Activated naive CD4-positive, alpha-beta T cell treated with Interleukin-2 at 50 U/mL for 16 hours (primary cell): ENCODE data around the gene PKIG.
"Not testable (repeated sequence)": the region's sequence is repeated elsewhere in the genome, so short reads cannot be mapped to it uniquely, and the experiment has no call there.

Experiments used
- DNase-seq: peaks from one replicate; pipeline ENCODE4 v3.0.0-alpha.2; 2020

The PKIG gene

DNA sequence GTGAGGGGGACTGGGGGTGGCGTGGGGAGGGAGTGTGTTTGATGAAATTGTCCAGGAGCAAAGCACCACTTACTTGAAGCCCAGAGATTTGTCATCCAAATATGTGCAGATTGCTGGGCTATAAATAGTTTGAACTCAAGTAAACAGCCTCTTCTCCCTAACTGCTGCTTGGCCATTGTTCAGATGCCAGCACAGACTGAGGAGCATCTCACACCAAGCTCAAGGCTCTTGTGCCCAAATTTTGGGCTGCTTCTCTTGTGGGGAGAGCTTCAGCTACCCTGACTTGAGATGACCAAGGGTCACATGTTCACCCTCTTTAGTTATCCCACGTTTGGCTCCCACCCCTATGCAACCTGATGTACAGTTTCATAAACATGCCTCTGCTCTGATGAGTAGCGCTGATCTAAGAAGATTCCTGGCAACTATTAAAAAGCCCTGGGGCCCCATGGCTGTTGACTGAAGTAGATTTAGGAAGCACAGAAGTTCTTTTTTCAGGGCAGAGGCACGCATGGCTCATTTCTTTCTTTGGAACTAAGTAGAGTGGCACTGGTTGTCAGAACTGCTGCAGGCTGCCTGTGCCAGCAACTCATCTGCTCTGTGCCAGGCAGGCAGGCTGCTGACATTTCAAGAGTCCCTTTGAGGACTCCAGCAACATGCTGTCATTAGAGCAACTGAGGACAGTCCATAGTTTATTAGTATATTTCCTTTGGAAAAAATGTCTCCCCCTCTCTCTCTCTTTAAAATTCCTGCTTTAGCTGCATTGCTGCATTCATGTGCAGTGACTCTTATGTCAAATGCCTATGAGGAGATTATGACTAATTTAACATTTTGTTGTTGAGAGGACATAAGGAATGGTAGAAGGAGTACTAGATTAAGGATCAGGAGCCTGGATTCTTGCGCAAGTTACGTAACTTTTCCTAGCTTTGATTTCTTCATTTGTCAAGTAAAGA, 9.6 kb upstream of the PKIG start:
- no peak for DNase-seq

GRCh38 chr20:44573501-44573869, 8.9 kb upstream of the PKIG start:
- DNase-seq, result no peak

DNA sequence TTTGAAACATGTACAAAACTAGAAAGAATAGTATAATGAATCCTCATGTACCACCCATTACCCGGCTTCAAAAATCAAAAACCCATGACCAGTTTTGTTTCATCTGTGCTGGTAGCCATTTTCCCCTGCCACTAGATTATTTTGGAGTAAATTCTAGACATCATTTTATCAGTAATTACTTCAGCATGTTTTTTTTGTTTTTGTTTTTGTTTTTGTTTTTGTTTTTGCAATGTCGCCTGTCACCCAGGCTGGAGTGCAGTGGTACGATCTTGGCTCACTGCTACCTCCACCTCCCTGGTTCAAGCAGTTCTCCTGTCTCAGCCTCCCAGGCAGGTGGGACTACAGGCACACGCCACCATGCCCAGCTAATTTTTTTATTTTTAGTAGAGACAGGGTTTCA, 8.0 kb upstream of the PKIG start:
- no peak for DNase-seq

DNA sequence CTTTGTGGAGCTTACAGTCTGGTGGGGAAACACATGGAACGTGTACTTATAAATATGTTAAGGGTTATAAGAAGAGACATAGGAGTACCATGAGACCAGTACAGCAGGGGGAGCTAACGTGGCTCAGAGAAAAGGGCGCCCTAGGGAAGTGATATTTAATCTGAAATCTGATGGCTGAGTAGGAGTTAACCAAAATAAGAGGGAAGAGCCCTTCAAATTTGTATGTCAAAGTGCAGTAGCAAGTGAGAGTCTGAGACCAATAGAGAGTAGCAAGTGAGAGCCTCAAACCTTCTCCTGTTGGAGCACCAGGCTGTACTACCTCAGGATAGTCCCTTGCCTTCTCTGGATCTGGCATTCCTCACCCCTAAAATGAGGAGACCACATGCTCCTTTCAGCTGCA, 6.1 kb upstream of the PKIG start:
- no peak for DNase-seq

DNA sequence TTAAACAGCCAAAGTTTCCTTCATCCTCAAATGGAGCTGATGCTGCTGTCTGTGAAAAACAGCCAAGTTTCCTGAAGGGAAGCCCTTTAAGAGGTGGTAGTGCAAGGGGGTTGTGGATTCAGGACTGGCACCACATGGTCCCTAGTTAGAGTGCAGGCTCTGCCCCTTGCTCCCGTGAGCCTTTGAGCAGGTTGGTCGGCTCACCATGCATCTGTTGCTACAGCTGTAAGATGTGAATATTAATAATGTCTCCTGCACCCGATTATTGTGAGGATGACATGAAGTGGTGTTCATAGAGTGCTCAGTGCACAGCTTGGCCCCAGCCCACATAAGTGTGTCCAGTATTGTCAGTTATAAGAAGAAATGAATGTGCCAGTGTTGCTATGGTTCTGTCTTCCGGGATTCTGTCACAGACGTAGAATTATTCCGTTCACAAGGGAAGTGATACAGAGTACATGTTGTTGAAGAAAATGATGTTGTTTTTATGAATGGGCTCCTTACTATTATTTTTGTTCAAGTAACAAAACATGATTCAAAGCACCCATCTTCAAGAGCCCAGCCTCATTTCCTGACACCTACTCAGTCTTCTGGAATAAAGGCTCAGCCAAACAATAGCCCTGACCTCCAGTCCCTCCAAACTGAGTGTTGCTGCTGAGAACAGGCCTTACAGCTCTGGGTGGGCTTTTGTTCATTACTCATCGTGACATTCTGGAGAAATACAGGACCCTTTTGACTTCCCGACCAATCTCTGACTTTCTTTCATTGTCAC, 2.9 kb upstream of the PKIG start:
- DNase-seq, result no peak

GRCh38 chr20:44580581-44581268, 1.7 kb upstream of the PKIG start:
- DNase-seq, result no peak

DNA sequence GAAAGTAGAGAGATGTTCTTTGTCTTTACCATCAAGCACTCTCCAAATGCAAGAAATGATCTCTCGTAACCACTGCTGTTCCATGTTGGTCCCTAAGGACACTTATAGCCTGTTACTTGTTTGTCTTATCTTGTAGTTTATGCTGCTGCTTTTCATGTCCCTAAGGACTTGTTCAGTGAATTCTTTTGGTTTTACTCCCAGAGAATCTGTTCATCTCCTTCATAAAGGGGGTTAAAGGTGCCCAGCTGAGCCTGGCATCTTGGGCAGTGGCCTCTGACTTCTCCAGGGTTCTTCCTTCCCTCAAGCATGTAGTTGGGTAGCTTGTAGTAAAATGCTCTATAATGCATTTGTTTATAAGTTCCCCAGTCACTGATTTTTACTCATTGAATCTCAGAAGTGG, 864 bp upstream of the PKIG start:
- DNase-seq, result no peak

- no peak for DNase-seq
Observed at GRCh38 chr20:44583157-44583556, 778 bp downstream of the PKIG start.

DNA sequence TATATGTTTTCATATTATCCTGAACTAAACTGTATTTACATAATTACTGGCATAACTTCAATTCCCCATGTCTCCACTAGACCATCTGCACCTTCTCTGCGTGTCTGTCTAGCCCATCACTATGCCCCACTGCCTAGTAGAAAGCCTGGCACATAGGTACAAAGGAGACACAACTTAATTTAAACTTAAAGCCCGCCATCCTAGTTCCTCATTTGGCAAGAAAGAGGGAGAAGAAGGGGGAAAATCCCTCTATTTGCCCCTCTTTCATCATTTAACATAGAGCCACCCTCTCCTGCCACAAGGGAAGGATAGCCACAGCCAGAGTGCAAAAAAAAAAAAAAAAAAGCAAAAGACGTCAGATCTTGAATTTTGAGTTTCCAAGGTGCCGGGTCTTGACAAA, 1.8 kb downstream of the PKIG start:
- no peak for DNase-seq

DNA sequence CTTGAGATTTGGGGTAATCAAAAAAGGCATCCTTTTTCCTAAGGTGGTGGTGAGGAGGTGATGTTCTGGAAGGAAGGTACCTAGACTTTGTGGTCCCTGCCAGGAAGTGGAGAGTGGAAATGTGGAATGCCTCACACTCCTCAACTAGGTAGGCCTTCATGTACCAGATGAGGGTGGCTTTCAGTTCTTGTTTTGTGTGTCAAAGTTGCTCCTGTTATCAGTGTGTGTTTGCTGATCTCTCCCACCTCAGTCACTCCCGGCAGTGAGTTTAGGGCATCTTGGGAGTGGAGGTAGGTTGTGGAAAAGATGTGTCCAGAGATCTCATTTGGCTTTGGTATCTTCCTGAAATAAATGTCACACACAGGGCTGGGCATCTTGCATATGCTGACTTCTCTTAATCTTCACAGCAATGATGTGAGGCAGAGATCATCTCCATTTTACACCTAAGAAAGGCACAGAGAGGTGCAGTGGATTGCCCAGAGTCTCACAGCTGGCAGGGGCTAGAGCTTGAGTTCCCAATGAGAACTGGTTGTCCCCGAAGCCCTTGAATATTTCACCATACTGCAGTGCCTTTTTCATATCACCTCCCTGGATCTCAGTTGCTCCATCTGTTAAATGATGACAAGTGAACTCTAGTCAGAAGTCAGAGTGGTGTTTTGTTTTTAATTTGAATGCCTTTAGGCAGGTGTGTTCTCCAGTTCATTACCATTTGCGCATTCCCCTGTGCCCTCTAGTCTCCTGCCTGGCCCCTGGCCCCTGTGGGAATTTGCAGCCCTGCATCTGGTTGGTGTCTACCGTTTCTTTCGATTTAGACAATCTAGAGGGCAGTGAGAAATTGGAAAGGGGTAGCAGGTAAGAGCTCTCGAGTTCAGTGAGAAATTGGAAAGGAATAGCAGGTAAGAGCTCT, 2.9 kb downstream of the PKIG start:
- no peak for DNase-seq

DNA sequence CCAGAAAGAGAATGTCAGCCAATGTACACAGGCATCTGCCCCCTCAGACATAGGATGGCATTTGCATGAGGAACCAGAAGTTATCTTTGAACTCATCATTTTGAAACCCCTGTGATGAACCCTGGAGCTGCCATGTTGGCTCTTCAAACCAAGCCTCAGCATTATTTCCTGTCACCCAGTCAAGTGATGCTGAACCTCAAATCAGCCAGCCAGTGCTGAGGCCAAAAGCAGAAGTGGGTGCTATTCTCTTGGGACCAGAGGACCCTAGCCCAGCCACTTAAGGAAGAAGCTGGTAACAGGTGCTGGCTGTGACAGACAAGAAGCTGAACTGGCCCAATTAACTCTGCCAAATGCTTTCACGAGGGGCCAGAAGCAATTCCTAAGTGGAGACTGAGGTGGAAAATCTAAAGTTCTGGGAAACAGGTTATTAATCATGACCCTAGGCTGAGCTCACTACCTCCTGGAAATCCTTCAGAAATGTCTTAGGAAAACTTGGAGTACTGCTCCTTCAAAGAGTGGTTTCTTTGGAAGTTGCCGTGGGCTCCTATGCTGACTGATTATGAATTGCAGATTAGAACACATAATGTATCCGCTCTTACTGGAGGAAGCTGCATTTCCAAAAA, 4.0 kb downstream of the PKIG start:
- no peak for DNase-seq

GRCh38 chr20:44587035-44587980, 4.9 kb downstream of the PKIG start:
- DNase-seq, result no peak

DNA sequence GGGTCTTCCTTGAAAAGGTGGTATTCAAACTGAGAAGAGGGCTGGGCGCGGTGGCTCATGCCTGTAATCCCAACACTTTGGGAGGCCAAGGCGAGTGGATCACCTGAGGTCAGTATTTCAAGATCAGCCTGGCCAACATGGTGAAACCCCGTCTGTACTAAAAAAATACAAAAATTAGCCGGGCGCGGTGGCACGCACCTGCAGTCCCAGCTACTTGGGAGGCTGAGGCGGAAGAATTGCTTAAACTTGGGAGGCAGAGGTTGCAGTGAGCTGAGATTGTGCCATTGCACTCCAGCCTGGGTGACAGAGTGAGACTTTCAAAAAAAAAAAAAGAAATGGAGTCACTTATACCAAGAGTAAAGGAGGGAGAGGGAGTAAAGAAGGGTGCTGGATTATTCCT, 5.9 kb downstream of the PKIG start:
- not testable (repeated sequence) for DNase-seq

- no peak for DNase-seq
Observed at GRCh38 chr20:44589537-44589936, 7.2 kb downstream of the PKIG start.

GRCh38 chr20:44590980-44591778, 8.8 kb downstream of the PKIG start:
- DNase-seq, result no peak

GRCh38 chr20:44592366-44592765, 10.0 kb downstream of the PKIG start:
- DNase-seq, result no peak

GRCh38 chr20:44593751-44594150, 11.4 kb downstream of the PKIG start:
- no peak for DNase-seq

DNA sequence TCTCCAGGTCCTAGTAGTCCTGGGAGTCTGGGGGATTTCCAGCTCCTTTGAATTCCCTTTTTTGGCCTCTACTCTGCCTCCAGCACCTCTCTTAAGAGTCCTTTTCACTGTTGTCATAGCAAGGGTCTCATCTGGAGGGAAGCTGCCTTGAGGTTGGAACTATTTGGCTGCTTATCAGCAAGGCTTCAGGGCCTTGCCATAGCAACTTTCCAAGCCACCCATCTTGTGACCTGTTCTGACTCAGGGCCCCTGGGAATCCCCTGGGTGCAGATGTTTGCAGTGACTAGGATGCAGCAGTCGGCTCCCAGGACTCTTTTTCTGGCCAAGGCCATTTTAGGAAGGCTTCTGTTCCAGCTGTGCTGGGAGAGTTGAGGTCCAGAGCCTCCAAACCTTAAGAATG, 12.4 kb downstream of the PKIG start:
- DNase-seq, result no peak

DNA sequence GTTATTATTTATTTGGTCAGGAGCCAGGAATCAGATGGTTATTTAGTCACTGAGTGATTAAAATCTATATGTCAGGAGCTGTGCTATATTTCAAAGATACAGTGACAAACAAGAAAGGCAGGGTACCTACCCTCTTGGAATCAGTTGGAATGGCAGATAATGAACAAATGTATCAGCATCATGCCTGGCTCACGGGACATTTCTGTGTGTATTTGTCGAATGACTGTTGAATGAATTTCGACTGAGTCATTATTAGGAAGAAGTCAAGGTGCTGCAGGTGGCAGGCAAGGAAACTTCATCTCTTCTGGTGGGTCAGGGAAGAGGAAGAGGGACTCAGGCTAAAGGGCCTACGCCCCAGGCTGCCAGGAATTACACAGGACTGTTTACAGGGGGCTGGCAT, 13.6 kb downstream of the PKIG start:
- no peak for DNase-seq

DNA sequence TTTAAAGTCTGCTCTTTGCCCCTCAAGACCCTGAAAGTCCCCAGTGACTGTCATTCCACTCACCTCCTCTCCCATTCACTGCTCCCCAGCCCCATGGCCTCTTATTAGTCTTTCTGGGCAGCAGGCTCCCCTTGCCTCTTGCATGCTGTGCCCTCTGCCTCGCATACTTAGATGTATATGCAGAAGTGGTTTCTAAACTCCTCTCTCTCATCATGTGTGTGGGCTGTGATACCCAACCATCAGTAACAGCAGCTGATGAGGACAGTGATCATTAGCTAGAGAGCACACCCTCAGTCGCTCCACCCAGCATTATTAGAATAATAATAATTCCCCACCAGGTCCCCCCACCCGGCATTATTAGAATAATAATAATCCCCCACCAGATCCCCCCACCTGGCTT, 14.5 kb downstream of the PKIG start:
- no peak for DNase-seq
